HG03135 (cell line): ENCODE results near the gene HOMER3.
"Not testable (repeated sequence)": the region's sequence is repeated elsewhere in the genome, so short reads cannot be mapped to it uniquely, and the experiment has no call there.

Experiments used
- ATAC-seq: cut with Tn5 transposase; IDR thresholded peaks from one replicate; pipeline ENCODE4 v1.9.1; 2021; ENCODE audit warnings: mild to moderate bottlenecking, moderate library complexity; ENCODE audit not compliant: unreplicated experiment

The HOMER3 gene

GRCh38 chr19:18928018-18928805 is 12.8 kb downstream of the HOMER3 start:
- no peak for ATAC-seq

DNA sequence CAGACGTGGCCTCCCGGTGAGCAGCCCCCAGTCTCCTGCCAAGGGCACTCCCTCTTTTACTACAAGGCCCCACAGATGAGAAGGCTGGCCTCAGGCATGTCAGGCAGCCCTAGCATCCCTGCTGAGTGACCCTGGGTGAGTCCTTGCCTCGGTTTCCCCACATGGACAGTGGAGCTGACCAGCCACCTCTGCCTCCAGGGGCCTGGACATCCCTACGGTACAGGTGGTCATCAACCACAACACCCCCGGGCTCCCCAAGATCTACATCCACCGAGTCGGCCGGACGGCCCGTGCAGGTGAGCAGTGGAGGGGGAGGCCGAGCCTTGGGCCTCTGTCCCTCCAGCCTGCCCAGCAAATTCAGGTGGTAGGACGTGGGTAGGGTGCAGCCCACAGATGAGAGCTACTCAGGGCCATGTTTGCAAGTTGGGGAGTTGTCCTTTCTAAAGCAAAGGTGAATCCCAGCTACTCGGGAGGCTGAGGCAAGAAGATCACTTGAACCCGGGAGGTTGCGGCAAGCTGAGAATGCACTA is 16.3 kb downstream of the HOMER3 start:
- no peak for ATAC-seq

DNA sequence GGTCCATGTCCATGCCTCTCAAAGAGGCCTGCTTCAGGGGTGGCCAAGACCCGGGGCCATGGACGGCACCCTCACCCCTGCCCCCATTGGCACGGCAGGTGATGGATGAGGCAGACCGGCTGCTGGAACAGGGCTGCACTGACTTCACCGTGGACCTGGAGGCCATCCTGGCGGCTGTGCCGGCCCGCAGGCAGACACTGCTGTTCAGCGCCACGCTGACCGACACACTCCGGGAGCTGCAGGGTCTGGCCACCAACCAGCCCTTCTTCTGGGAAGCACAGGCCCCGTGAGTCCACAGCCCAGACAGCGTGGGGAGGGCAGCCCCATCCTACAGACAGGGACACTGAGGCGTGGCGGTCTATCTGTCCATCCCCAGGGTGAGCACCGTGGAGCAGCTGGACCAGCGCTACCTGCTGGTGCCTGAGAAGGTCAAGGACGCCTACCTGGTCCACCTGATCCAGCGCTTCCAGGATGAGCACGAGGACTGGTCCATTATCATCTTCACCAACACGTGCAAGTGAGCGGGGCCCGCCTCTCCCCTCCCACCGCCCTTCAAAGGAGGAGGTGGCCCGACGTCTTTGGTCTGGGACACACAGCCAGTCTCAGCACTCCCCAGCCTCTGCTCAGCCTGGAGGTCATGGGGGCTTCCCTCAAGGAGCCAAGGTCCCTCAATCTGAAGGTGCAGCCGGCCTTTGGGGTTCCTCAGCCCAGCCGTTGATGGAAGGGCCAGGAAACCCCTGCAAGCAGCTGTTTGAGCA is 18.6 kb downstream of the HOMER3 start:
- ATAC-seq: no peak

GRCh38 chr19:18921593-18921992 is 19.4 kb downstream of the HOMER3 start:
- ATAC-seq: no peak

DNA sequence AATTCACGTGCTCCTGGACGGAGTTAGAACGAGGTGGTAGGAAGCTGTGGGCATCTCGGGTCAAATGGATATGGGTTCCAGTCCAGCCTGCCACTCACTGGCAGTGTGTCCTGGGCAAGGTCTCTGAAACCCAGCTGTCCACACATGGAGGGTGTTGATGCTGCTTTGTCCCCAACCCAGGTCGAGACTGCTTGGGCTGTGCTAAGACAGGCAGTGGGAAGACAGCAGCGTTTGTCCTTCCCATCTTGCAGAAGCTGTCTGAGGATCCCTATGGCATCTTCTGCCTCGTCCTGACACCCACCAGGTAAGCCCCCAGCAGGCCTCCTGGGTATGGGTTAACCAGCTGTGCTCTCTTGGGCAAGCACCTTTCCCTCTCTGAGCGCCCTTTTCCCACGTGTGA is 20.6 kb downstream of the HOMER3 start:
- ATAC-seq: no peak

- ATAC-seq: no peak
These were observed 21.2 kb downstream of the HOMER3 start for GRCh38 chr19:18919900-18920214.

DNA sequence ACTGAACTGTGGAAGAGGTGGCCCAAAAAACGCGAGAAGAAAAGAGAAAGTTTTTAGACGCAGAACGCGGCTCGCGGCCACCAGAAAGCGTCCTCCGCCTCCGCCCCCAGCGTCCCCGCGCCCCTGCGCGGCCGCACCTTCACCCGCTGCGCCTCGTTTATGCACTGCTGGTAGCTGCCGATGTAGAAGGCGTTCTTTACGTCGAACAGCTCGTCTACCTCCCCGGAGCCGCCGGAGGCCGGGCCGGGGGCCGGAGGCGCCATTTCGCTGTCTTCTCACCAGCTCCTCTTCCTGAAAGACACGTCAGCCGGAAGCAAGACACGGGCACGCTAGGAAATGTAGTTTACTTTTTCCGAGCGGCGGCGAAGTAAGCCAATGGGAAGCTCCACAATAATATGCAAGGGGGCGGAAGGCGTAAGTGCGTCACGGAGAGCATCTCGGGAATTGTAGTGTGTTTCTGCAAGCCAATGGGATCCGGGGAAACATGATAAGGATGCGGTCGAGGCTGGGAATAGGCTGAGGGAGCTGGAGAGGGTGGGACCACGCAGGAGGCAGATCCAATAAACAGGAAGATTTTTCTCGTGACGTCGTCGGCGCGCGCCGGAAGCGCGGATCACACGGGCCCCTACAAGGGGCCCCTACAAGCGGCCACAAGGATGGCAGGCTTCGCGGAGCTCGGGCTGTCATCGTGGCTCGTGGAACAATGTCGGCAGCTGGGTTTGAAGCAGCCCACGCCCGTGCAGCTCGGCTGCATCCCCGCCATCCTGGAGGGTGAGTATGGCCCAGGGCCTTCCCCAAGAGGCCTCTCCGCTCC is 21.7 kb downstream of the HOMER3 start, which contains the start of the genes COPE and DDX49:
COPE (minus strand) TSS at position 302 of the 814 bp plus-strand sequence; CDS start at position 263, 39 bp downstream.
DDX49 (plus strand) TSS at position 630 of the 814 bp plus-strand sequence; CDS start at position 657, 27 bp downstream.
- ATAC-seq: peak; percentile 89

DNA sequence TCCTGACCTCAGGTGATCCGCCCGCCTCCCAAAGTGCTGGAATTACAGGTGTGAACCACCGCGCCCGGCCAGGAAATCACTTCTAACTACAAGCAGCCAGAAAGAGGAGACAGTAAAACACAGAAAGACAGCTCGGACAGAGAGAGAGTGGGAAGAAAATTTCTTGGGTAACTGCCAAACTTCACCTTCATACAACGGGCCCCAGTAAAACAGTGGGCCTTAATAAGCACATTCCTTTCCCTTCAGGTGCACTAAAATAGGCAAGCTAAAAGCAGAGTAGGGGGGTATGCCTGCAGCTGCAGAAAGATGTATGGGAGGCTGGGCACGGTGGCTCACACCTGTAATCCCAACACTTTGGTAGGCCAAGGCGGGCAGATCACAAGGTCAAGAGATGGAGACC is 23.4 kb downstream of the HOMER3 start:
- not testable (repeated sequence) for ATAC-seq

DNA sequence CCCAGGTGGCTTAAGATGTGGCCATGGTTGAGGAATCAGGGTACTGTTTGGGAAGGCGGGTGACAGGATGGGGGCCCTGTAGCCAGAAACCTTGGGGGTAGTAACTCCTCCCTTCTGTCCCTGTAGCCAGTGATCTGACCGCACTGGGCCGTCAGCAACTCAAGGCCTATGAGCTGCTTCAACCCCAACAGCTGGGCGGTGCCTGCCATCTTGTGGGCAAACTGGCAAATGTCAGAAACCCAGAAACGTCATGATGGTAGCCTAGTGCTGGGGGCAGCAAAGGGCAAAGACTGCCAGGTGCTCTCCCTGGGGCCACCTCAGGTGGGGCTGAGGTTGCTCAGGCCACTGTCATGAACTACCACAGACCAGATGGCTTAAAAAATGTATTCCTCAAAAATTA is 25.4 kb downstream of the HOMER3 start:
- ATAC-seq: no peak

DNA sequence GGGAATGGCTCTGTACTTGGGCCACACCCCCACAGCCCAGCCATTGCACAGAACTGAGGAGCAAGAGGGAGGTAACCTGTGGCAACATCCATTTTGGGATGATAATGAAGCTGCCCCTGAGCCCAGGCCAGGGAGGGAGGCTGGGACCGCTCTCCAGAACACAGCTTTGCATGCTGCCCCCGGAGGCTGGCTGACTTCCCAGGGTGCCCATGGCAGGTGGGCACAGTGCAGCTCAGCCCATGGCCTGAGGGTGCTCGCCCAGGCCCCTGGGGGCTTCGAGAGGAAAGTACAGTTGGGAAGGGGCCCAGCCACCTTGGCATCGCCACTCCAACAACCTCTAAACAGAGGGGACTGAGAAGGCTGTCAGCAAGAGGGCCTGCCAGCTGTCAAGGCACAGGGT is 27.6 kb downstream of the HOMER3 start:
- no peak for ATAC-seq

- no peak for ATAC-seq
These were observed 28.1 kb downstream of the HOMER3 start for GRCh38 chr19:18912933-18913332.

- no peak for ATAC-seq
These were observed 30.1 kb downstream of the HOMER3 start for GRCh38 chr19:18910801-18911436.

DNA sequence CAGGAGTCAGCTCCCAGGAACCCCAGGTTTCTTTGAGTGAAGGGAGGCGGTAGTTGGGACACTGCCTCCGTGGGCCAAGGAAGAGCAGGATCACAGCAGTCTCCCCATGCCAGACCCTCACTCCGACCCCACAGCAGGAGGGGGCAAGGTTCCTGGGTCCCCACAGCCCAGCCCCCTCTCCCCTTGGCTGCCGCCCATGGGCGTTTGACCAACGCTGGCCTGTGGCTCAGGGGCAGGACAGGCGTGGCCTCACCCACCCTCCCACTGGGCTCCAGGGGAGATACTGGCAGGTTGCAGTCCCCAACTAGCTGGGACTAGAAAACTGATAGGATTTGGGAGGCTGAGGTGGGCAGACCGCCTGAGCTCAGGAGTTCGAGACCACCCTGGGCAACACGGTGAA is 31.0 kb downstream of the HOMER3 start:
- no peak for ATAC-seq

DNA sequence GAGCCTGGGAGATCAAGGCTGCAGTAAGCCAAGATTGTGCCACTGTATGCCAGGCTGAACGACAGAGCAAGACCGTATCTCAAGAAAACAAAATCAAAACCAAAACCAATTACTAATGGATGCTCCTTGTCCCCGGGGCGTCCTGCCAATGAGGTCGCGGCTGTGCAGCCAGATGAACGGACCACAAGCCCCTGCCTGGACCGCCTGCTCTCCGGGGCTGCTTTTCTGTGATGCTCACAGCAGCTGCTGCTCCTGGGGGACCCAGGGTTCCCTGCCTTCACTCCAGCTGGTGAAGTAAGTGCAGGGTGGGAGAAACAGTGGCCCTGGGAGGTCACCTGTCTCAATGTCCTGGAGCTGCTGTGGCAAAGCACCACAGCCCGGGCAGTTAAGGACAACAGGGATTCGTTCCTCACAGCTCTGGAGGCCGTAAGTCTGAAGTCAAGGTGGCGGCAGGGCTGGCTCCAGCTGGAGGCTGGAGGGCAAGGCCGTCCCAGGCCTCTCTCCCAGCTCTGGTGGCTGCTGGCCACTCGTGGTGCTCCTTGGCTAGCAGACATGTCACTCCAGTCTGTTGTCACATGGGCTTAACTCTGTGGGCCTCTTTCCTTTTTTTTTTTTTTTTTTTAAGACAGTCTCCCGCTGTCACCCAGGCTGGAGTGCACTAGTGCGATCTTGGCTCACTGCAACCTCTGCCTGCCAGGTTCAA is 31.9 kb downstream of the HOMER3 start:
- no peak for ATAC-seq

DNA sequence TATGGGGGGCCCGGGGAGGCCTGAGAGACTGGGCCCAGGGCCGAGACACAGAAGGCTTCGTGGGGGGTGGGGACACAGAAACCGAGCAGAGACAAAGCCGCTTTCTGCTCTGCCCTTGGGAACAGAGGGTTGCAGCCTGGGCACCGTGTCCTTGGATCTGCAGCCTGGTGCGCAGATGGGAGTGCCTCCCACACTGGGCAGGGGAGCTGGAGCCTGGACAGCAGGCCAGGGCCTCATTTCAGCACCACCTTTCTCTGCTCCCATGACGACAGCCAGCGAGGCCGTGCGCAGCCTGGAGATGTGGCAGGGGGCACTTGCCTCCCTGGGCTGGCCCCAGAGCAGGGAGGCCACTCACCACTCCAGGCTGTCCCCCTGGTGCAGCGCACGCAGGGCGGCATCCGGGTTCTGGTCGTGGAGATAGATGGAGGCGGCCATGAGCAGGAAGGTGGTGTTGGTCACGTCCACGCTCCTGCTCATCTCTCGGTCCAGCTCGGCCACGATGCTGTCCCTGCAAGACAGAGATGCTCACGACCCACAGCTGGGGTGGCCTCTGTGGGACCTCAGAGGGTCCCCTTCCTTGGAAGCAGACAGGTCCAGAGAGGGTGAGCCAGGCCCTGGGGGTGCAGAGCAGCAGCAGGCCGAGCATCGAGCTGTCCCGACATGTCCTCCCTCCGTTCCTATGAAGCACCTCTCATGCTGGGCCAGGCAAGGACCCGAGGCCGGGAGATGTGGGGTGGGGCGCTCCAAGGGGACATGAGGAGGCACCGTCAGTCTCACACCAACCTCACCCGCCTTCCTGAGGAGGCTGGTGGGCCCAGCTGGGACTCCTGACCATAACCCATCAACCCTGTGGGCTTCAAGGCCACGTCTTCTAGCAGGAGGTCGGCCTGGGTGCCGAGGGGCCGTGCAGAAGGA is 34.2 kb downstream of the HOMER3 start:
- ATAC-seq: no peak

DNA sequence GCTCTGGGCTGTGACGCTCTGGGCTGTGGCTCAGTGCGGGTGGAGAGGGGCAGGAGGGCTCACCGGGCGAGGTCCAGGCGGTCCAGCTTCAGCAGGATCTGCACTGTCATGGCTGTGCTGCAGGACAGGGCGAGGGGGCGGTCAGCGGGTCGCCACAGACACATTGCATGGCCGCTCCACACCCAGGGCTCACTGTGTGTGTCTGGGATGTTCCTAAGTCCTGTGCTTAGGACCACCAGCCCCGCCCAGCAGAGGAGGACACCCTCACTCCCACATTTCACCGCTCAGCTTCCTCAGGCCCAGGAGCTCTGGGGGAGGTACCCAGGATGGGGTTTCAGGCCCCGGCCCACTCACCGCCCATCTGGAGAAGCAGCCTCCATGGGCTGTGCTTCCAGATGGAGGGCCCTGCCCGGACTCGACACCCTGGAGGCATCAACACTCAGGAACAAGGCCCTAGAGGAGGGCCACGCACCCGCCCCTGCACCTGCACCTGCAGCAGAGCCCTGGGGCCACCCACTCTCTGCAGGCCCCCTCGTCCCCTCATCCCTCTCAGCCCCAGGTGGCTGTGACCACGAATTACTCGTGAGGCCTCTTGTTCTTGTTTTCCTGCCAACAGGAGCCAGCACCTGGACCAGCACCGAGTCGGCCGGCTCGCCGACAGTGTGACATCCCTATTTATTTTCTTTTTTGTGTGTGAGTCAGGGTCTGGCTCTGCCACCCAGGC is 35.3 kb downstream of the HOMER3 start:
- no peak for ATAC-seq

- no peak for ATAC-seq
These were observed 36.0 kb downstream of the HOMER3 start for GRCh38 chr19:18905058-18905456.

- no peak for ATAC-seq
These were observed 36.5 kb downstream of the HOMER3 start for GRCh38 chr19:18904334-18905057.
